ENCODE measurements around the gene LHPP.

Gene LHPP

DNA sequence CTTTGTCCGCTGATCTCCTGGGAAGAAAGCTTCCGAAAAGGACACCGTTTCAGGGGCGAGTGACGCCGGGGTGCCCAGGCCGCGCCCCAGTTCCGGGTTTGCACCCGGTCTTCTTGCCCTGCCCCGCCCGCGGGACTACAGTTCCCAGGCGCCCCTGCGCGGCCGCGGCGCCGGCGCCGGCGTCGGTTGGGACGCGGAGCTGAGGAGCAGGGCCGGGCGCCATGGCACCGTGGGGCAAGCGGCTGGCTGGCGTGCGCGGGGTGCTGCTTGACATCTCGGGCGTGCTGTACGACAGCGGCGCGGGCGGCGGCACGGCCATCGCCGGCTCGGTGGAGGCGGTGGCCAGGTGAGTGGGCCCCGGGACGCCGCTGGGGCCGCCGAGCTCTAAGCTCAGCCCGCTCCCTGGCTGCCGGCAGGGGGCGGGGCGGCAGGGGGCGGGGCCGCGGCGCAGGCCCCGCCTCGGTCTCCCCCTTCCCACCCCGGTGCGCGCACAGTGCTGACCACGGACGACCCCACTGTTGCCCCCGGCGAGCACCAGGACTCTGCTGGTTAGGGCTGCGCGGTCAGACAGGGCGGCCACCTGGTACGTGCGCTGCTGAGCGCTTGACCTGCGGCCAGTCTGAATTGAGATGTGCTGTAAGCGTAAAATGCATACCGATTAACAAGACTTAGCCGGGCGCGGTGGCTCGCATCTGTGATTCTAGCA, at the start of gene LHPP (continued):
- TF ChIP-seq KLF9 (tag by site-specific recombination; IDR thresholded peaks at IDR 0.05; ENCODE audit: low read depth) (peak; percentile 79), ZSCAN23 (tag by site-specific recombination; IDR thresholded peaks at IDR 0.05) (no peak), ZNF184 (tag by site-specific recombination; IDR thresholded peaks at IDR 0.05) (0 out of 2 replicates have a peak, but pooled peaks have one; percentile 50), ZNF776 (tag by site-specific recombination; IDR thresholded peaks at IDR 0.05; ENCODE audit: borderline replicate concordance) (no peak), ZBTB20 (tag by site-specific recombination; IDR thresholded peaks at IDR 0.05) (peak; percentile 71; the same call in 1 of the 2 replicates), ZBTB17 (tag by site-specific recombination; IDR thresholded peaks at IDR 0.05) (peak; percentile 52; the same call in 1 of the 2 replicates), HOXA7 (CRISPR knock-in tag; IDR thresholded peaks at IDR 0.05; ENCODE audit: borderline replicate concordance) (no peak), ZNF670 (tag by site-specific recombination; IDR thresholded peaks at IDR 0.05; ENCODE audit: low read depth) (no peak), ZNF747 (tag by site-specific recombination; IDR thresholded peaks at IDR 0.05) (no peak), ZNF146 (tag by site-specific recombination; IDR thresholded peaks at IDR 0.05) (no peak), ZBTB48 (tag by site-specific recombination; IDR thresholded peaks at IDR 0.05) (0 out of 2 replicates have a peak, but pooled peaks have one; percentile 66), ZNF391 (tag by site-specific recombination; IDR thresholded peaks at IDR 0.05; ENCODE audit: borderline replicate concordance, low read depth) (no peak), ZBTB8A (tag by site-specific recombination; IDR thresholded peaks at IDR 0.05) (peak; percentile 68), ZNF544 (tag by site-specific recombination; IDR thresholded peaks at IDR 0.05) (no peak), GLIS2 (tag by site-specific recombination; IDR thresholded peaks at IDR 0.05) (peak; percentile 86), ZNF157 (tag by site-specific recombination; IDR thresholded peaks at IDR 0.05) (no peak), ZNF121 (tag by site-specific recombination; IDR thresholded peaks at IDR 0.05) (peak; percentile 60; the same call in 1 of the 2 replicates), ZBTB21 (tag by site-specific recombination; IDR thresholded peaks at IDR 0.05) (no peak), ZNF423 (tag by site-specific recombination; IDR thresholded peaks at IDR 0.05) (no peak), ZNF335 (tag by site-specific recombination; conservative IDR thresholded peaks at IDR 0.05) (peak; percentile 92; the same call in 1 of the 2 replicates), ZFHX2 (tag by site-specific recombination; conservative IDR thresholded peaks at IDR 0.05) (peak; percentile 35; the same call in 1 of the 2 replicates), ZNF626 (tag by site-specific recombination; IDR thresholded peaks at IDR 0.05) (no peak)
- TF ChIP-seq, protein P1, sequence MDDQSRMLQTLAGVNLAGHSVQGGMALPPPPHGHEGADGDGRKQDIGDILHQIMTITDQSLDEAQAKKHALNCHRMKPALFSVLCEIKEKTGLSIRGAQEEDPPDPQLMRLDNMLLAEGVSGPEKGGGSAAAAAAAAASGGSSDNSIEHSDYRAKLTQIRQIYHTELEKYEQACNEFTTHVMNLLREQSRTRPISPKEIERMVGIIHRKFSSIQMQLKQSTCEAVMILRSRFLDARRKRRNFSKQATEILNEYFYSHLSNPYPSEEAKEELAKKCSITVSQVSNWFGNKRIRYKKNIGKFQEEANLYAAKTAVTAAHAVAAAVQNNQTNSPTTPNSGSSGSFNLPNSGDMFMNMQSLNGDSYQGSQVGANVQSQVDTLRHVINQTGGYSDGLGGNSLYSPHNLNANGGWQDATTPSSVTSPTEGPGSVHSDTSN (CRISPR knock-in tag; IDR thresholded peaks at IDR 0.05), result peak; percentile 74; the same call in 1 of the 2 replicates
- TF ChIP-seq, protein P2, sequence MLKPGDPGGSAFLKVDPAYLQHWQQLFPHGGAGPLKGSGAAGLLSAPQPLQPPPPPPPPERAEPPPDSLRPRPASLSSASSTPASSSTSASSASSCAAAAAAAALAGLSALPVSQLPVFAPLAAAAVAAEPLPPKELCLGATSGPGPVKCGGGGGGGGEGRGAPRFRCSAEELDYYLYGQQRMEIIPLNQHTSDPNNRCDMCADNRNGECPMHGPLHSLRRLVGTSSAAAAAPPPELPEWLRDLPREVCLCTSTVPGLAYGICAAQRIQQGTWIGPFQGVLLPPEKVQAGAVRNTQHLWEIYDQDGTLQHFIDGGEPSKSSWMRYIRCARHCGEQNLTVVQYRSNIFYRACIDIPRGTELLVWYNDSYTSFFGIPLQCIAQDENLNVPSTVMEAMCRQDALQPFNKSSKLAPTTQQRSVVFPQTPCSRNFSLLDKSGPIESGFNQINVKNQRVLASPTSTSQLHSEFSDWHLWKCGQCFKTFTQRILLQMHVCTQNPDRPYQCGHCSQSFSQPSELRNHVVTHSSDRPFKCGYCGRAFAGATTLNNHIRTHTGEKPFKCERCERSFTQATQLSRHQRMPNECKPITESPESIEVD (tag by site-specific recombination; IDR thresholded peaks at IDR 0.05), result no peak
- TF ChIP-seq, protein P3, sequence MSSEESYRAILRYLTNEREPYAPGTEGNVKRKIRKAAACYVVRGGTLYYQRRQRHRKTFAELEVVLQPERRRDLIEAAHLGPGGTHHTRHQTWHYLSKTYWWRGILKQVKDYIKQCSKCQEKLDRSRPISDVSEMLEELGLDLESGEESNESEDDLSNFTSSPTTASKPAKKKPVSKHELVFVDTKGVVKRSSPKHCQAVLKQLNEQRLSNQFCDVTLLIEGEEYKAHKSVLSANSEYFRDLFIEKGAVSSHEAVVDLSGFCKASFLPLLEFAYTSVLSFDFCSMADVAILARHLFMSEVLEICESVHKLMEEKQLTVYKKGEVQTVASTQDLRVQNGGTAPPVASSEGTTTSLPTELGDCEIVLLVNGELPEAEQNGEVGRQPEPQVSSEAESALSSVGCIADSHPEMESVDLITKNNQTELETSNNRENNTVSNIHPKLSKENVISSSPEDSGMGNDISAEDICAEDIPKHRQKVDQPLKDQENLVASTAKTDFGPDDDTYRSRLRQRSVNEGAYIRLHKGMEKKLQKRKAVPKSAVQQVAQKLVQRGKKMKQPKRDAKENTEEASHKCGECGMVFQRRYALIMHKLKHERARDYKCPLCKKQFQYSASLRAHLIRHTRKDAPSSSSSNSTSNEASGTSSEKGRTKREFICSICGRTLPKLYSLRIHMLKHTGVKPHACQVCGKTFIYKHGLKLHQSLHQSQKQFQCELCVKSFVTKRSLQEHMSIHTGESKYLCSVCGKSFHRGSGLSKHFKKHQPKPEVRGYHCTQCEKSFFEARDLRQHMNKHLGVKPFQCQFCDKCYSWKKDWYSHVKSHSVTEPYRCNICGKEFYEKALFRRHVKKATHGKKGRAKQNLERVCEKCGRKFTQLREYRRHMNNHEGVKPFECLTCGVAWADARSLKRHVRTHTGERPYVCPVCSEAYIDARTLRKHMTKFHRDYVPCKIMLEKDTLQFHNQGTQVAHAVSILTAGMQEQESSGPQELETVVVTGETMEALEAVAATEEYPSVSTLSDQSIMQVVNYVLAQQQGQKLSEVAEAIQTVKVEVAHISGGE (tag by site-specific recombination; conservative IDR thresholded peaks at IDR 0.05; ENCODE audit: low read depth), result peak; percentile 39; the same call in 1 of the 2 replicates
- TF ChIP-seq, protein P4, sequence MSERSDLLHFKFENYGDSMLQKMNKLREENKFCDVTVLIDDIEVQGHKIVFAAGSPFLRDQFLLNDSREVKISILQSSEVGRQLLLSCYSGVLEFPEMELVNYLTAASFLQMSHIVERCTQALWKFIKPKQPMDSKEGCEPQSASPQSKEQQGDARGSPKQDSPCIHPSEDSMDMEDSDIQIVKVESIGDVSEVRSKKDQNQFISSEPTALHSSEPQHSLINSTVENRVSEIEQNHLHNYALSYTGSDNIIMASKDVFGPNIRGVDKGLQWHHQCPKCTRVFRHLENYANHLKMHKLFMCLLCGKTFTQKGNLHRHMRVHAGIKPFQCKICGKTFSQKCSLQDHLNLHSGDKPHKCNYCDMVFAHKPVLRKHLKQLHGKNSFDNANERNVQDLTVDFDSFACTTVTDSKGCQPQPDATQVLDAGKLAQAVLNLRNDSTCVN (tag by site-specific recombination; optimal IDR thresholded peaks at IDR 0.05), result peak; percentile 61
- TF ChIP-seq, protein P5, sequence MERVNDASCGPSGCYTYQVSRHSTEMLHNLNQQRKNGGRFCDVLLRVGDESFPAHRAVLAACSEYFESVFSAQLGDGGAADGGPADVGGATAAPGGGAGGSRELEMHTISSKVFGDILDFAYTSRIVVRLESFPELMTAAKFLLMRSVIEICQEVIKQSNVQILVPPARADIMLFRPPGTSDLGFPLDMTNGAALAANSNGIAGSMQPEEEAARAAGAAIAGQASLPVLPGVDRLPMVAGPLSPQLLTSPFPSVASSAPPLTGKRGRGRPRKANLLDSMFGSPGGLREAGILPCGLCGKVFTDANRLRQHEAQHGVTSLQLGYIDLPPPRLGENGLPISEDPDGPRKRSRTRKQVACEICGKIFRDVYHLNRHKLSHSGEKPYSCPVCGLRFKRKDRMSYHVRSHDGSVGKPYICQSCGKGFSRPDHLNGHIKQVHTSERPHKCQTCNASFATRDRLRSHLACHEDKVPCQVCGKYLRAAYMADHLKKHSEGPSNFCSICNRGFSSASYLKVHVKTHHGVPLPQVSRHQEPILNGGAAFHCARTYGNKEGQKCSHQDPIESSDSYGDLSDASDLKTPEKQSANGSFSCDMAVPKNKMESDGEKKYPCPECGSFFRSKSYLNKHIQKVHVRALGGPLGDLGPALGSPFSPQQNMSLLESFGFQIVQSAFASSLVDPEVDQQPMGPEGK (tag by site-specific recombination; IDR thresholded peaks at IDR 0.05), result 0 out of 2 replicates have a peak, but pooled peaks have one; percentile 10
